Measurements from ENCODE around the gene ORM2.

Gene ORM2

GRCh38 chr9:114347675-114348074 lies 18.0 kb downstream of the ORM2 start:
- H3K4me1 ChIP-seq, result no peaks in the 10 kb centered on the region
- H3K4me3 ChIP-seq (ENCODE audit: low read depth, low read length), result no peak overlapping the region
- no peak overlapping the region for H3K9ac ChIP-seq
- H3K27me3 ChIP-seq (ENCODE audit: control insufficient read depth, insufficient read depth, low read length), result no peaks in the 10 kb centered on the region
- no peak overlapping the region for H3K4me2 ChIP-seq (ENCODE audit: low read length)
- no peaks in the 10 kb centered on the region for H3K36me3 ChIP-seq (ENCODE audit: control insufficient read depth, insufficient read depth, low read length)
- TF ChIP-seq, protein P1, sequence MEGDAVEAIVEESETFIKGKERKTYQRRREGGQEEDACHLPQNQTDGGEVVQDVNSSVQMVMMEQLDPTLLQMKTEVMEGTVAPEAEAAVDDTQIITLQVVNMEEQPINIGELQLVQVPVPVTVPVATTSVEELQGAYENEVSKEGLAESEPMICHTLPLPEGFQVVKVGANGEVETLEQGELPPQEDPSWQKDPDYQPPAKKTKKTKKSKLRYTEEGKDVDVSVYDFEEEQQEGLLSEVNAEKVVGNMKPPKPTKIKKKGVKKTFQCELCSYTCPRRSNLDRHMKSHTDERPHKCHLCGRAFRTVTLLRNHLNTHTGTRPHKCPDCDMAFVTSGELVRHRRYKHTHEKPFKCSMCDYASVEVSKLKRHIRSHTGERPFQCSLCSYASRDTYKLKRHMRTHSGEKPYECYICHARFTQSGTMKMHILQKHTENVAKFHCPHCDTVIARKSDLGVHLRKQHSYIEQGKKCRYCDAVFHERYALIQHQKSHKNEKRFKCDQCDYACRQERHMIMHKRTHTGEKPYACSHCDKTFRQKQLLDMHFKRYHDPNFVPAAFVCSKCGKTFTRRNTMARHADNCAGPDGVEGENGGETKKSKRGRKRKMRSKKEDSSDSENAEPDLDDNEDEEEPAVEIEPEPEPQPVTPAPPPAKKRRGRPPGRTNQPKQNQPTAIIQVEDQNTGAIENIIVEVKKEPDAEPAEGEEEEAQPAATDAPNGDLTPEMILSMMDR (IDR thresholded peaks at IDR 0.05), result no peak
- no peaks in the 10 kb centered on the region for H3K79me2 ChIP-seq
- H3K27ac ChIP-seq, result no peak overlapping the region
- no peak overlapping the region for H2AFZ ChIP-seq
- no peaks in the 10 kb centered on the region for H3K9me3 ChIP-seq (ENCODE audit: control insufficient read depth, low read length)

DNA sequence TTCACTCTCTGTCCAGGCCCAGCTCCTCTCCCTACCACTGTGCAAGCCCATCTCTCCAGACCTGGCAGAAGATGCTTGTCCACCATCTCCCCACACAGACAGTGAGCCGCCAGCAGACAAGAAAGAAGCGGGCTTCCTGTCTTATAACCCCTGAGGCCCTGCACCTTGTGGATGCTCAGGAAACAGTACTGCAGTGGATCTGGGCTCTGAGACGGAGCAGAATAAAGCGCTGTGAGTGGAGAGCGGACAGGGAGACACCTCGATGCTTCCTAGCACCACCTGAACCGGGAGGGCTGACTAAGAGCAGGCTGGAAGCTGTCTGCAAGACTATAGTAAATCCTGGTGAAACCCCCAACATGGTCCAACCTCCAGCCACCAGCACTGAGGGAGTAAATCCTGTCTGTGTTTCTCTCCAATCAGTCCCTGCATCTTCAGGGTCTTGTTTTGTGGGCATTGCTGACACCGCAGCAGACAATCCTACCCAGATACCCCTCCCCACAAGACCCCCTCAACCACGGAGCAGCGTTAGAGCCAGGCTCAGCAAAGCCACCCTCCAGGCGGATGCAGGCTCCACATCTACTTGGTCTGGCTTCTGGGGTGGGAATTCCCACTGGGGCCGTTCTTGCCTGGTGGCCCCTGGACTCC lies 18.7 kb downstream of the ORM2 start:
- no peak overlapping the region for H3K4me2 ChIP-seq (ENCODE audit: low read length)
- H3K9ac ChIP-seq, result no peak overlapping the region
- no peaks in the 10 kb centered on the region for H3K9me3 ChIP-seq (ENCODE audit: control insufficient read depth, low read length)
- no peak overlapping the region for H2AFZ ChIP-seq
- no peaks in the 10 kb centered on the region for H3K27me3 ChIP-seq (ENCODE audit: control insufficient read depth, insufficient read depth, low read length)
- H3K36me3 ChIP-seq (ENCODE audit: control insufficient read depth, insufficient read depth, low read length), result no peaks in the 10 kb centered on the region
- TF ChIP-seq, protein P1 (IDR thresholded peaks at IDR 0.05), result no peak
- H3K27ac ChIP-seq, result no peak overlapping the region
- no peaks in the 10 kb centered on the region for H3K4me1 ChIP-seq
- no peak overlapping the region for H3K4me3 ChIP-seq (ENCODE audit: low read depth, low read length)
- no peaks in the 10 kb centered on the region for H3K79me2 ChIP-seq

- H2AFZ ChIP-seq, result no peak overlapping the region
- no peaks in the 10 kb centered on the region for H3K27me3 ChIP-seq (ENCODE audit: control insufficient read depth, insufficient read depth, low read length)
- H3K9ac ChIP-seq, result no peak overlapping the region
- no peak overlapping the region for H3K4me3 ChIP-seq (ENCODE audit: low read depth, low read length)
- H3K36me3 ChIP-seq (ENCODE audit: control insufficient read depth, insufficient read depth, low read length), result no peaks in the 10 kb centered on the region
- no peak overlapping the region for H3K27ac ChIP-seq
- H3K79me2 ChIP-seq, result no peaks in the 10 kb centered on the region
- H3K9me3 ChIP-seq (ENCODE audit: control insufficient read depth, low read length), result no peaks in the 10 kb centered on the region
- TF ChIP-seq, protein P1 (IDR thresholded peaks at IDR 0.05), result no peak
- H3K4me1 ChIP-seq, result no peaks in the 10 kb centered on the region
- H3K4me2 ChIP-seq (ENCODE audit: low read length), result no peak overlapping the region
Observed at GRCh38 chr9:114348906-114349482, 19.3 kb downstream of the ORM2 start.

GRCh38 chr9:114349713-114350480 lies 20.2 kb downstream of the ORM2 start:
- no peak overlapping the region for H3K9ac ChIP-seq
- H3K27ac ChIP-seq, result no peak overlapping the region
- H3K4me1 ChIP-seq, result no peaks in the 10 kb centered on the region
- H3K9me3 ChIP-seq (ENCODE audit: control insufficient read depth, low read length), result no peaks in the 10 kb centered on the region
- H3K4me2 ChIP-seq (ENCODE audit: low read length), result no peak overlapping the region
- no peaks in the 10 kb centered on the region for H3K79me2 ChIP-seq
- no peaks in the 10 kb centered on the region for H3K27me3 ChIP-seq (ENCODE audit: control insufficient read depth, insufficient read depth, low read length)
- TF ChIP-seq, protein P1 (IDR thresholded peaks at IDR 0.05), result no peak
- no peaks in the 10 kb centered on the region for H3K36me3 ChIP-seq (ENCODE audit: control insufficient read depth, insufficient read depth, low read length)
- no peak overlapping the region for H3K4me3 ChIP-seq (ENCODE audit: low read depth, low read length)
- no peak overlapping the region for H2AFZ ChIP-seq
